GM03348 (cell line): ENCODE data around the gene PCBP1.
"Not testable (repeated sequence)": the region's sequence is repeated elsewhere in the genome, so short reads cannot be mapped to it uniquely, and the experiment has no call there.

ENCODE experiments used
- DNase-seq: peaks from one replicate; pipeline ENCODE4 v3.0.0; 2012; ENCODE audit warnings: low spot score

Gene PCBP1

GRCh38 chr2:70086838-70087701, at the start of gene PCBP1:
TSS of gene PCBP1 (plus strand) at chr2:70087477. CDS start at chr2:70087744, 267 bp downstream.
- DNase-seq: peak; percentile 98

- DNase-seq: no peak
Measured at GRCh38 chr2:70039366-70039765, 47.9 kb upstream of the PCBP1 start.

GRCh38 chr2:70041663-70042062, 45.6 kb upstream of the PCBP1 start:
- DNase-seq: peak; percentile 53

- no peak for DNase-seq
Measured at GRCh38 chr2:70042246-70042645, 45.0 kb upstream of the PCBP1 start.

- DNase-seq: no peak
Measured at GRCh38 chr2:70043252-70043875, 43.9 kb upstream of the PCBP1 start.

- DNase-seq: no peak
Measured at GRCh38 chr2:70044290-70045040, 42.8 kb upstream of the PCBP1 start.

- DNase-seq: no peak
Measured at GRCh38 chr2:70045405-70045804, 41.9 kb upstream of the PCBP1 start.

GRCh38 chr2:70045932-70046331, 41.3 kb upstream of the PCBP1 start:
- DNase-seq: no peak

GRCh38 chr2:70046534-70046933, 40.7 kb upstream of the PCBP1 start:
- no peak for DNase-seq

GRCh38 chr2:70047451-70047850, 39.8 kb upstream of the PCBP1 start:
- no peak for DNase-seq

- no peak for DNase-seq
Measured at GRCh38 chr2:70049255-70049654, 38.0 kb upstream of the PCBP1 start.

GRCh38 chr2:70050631-70051425, 36.4 kb upstream of the PCBP1 start:
- no peak for DNase-seq

GRCh38 chr2:70055259-70055658, 32.0 kb upstream of the PCBP1 start:
- DNase-seq: not testable (repeated sequence)

GRCh38 chr2:70061317-70061716, 26.0 kb upstream of the PCBP1 start:
- DNase-seq: no peak

- no peak for DNase-seq
Measured at GRCh38 chr2:70062270-70062669, 25.0 kb upstream of the PCBP1 start.

- DNase-seq: peak; percentile 17
Measured at GRCh38 chr2:70068119-70068518, 19.2 kb upstream of the PCBP1 start.

- DNase-seq: no peak
Measured at GRCh38 chr2:70069049-70069448, 18.2 kb upstream of the PCBP1 start.

- peak; percentile 90 for DNase-seq
Measured at GRCh38 chr2:70070542-70071268, 16.6 kb upstream of the PCBP1 start.

GRCh38 chr2:70073493-70073892, 13.8 kb upstream of the PCBP1 start:
- no peak for DNase-seq

GRCh38 chr2:70078384-70078783, 8.9 kb upstream of the PCBP1 start:
- no peak for DNase-seq

- no peak for DNase-seq
Measured at GRCh38 chr2:70080610-70081200, 6.6 kb upstream of the PCBP1 start.
